HAP-1 (cell line): ENCODE measurements around the gene TSTD1.
A peak's percentile ranks its signal among the peaks of the same experiment; 100 is the strongest.
"Not testable (repeated sequence)": the region's sequence is repeated elsewhere in the genome, so short reads cannot be mapped to it uniquely, and the experiment has no call there.

Experiments
- DNase-seq, 2 experiments: peaks; one replicate each; pipeline ENCODE4 v3.0.0-alpha.2; 2016 to 2020; ENCODE audit warnings: low spot score in 2 of 2
- H3K27me3 ChIP-seq: fragments of 250-450 bp; sonication (Bioruptor Pico); 2 replicates; pipeline ENCODE4 v1.5.1; 2020; ENCODE audit warnings: low read depth, mild to moderate bottlenecking, moderate library complexity
- H3K36me3 ChIP-seq: fragments of 250-450 bp; sonication (Bioruptor Pico); replicated peaks from 2 replicates; pipeline ENCODE4 v1.5.1; 2020; ENCODE audit warnings: mild to moderate bottlenecking
- H3K4me1 ChIP-seq: fragments of 250-450 bp; sonication (Bioruptor Pico); 2 replicates; pipeline ENCODE4 v1.5.1; 2020; ENCODE audit warnings: mild to moderate bottlenecking
- H3K4me3 ChIP-seq: fragments of 250-450 bp; sonication (Bioruptor Pico); 2 replicates; pipeline ENCODE4 v1.5.1; 2020; ENCODE audit warnings: mild to moderate bottlenecking, moderate library complexity
- H3K9me3 ChIP-seq: fragments of 250-450 bp; sonication (Bioruptor Pico); 2 replicates; pipeline ENCODE4 v1.5.1; 2020; ENCODE audit warnings: mild to moderate bottlenecking, moderate library complexity
- in situ Hi-C: fragments of 300-500 bp; cut with MboI; formaldehyde crosslinking; loops from 3 replicates; pipeline ENCODE4 v1.14.3; 2020; ENCODE audit warnings: low sequenced_read_pairs, inconsistent platforms, mixed read lengths

TSTD1 gene

DNA sequence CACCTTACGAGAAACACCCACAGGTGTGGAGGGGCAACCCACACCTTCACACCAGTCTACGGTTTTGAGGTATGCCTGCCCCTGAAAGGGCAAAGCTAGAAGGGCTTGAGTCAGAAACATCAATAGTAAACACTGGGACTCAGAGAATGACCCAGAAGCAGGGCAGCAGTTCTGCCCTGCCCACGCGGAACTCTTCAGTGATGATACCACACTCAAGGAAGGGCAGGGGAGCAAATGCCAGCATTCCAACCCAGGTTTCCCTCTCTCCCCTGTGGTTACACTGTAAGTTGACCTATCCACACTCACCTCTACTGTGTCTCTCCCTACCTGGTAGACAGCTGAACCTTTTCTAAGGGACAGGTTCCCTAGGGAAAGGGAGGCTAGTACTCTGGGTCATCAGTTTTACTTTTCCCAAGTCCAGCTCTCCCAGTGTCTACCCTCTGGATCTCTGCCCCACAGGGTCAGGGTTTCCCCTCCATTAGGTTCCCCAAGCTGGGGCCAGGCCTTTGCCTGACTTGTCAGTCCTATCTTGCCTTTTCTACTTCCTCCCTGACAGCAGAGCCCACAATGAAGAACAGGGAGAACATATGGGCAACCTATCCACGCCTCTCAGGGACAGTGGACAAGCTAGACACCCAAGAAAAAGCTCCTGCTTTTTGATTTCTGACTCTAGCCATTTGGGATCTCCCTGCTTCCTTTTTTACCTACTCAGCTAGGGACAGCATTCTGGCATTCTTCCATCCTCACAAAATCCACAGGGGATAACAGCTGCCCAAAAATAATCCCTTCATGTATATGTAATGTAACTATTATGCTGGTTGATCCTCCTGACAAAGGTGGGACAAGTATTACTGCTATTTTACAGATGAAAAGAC is 20.8 kb downstream of the TSTD1 start:
- DNase-seq, result peak; percentile 64 to 65
- Histone ChIP-seq H3K4me1 (peaks cover 33% of the 10 kb centered on the region), H3K4me3 (no peak overlapping the region), H3K36me3 (0 out of 2 replicates have a peak, but pooled peaks cover 2% of the 10 kb centered on the region), H3K9me3 (no peaks in the 10 kb centered on the region), H3K27me3 (no peaks in the 10 kb centered on the region)
- in situ Hi-C loops, result no loop called here

DNA sequence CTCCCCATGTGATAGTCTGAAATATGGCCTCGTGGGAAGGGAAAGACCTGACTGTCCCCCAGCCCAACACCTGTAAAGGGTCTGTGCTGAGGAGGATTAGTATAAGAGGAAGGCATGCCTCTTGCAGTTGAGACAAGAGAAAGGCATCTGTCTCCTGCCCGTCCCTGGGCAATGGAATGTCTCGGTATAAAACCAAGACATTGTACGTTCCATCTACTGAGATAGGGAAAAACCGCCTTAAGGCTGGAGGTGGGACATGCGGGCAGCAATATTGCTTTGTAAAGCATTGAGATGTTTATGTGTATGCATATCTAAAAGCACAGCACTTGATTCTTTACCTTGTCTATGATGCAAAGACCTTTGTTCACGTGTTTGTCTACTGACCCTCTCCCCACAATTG is 21.6 kb downstream of the TSTD1 start:
- H3K9me3 ChIP-seq, in situ Hi-C loops, H3K27me3 ChIP-seq, H3K36me3 ChIP-seq, H3K4me3 ChIP-seq: not testable (repeated sequence)
- DNase-seq, result peak in 1 of 2 experiments; percentile 38
- H3K4me1 ChIP-seq, result peaks cover 33% of the 10 kb centered on the region

DNA sequence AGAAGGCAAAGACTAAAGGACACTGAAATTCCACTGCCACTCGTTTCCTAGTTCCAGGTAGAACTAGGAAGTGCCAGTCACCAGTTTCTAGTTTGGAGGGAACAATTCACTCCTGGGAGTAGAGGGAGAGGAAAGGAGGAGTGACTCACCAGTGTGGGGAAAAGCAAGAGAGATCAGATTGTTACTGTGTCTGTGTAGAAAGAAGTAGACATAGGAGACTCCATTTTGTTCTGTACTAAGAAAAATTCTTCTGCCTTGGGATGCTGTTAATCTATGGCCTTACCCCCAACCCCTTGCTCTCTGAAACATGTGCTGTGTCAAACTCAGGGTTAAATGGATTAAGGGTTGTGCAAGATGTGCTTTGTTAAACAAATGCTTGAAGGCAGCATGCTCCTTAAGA is 22.1 kb downstream of the TSTD1 start:
- peaks cover 33% of the 10 kb centered on the region for H3K4me1 ChIP-seq
- in situ Hi-C loops, H3K4me3 ChIP-seq, DNase-seq, H3K27me3 ChIP-seq, H3K9me3 ChIP-seq, H3K36me3 ChIP-seq: not testable (repeated sequence)

DNA sequence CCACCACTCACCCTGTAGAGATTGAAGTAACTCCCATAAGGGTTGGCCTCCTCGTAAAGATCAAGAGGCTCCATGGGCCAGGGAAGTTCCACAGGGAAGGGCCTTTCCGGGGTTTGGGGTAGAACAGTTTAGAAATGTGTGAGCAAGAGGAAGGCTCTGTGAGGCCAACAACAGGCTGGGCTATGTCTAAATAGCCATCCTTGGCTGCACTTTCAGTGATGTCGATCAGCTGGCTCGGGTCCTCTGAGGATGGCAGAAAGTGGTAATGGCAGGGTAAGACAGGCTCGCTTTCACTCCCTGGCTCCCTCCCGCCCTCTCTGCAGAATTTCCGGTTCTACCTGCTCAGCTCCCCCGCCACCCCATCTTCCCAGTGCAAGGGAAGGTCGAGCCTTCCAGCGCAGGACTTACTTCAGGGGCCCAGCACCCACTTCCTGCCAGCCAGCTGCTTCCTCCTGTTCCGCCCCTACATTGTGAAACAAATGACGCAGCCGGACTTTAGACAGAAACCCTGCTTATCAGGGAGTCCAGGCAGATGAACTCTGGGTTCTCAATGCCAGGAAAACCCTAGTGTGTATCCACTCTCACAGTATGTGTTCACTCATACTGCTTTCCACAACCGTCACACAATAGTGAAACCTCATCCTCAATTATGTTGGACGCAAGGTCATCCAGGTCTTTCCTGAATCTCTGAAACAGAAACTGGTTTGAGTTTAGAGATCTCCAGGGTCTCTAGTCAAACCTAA is 25.1 kb downstream of the TSTD1 start:
- 0 out of 2 replicates have a peak, but pooled peaks cover 2% of the 10 kb centered on the region for H3K36me3 ChIP-seq
- peaks cover 34% of the 10 kb centered on the region for H3K4me1 ChIP-seq
- no peaks in the 10 kb centered on the region for H3K27me3 ChIP-seq
- DNase-seq, result no peak
- H3K9me3 ChIP-seq, result no peaks in the 10 kb centered on the region
- no peak overlapping the region for H3K4me3 ChIP-seq
- in situ Hi-C loops, result no loop called here

DNA sequence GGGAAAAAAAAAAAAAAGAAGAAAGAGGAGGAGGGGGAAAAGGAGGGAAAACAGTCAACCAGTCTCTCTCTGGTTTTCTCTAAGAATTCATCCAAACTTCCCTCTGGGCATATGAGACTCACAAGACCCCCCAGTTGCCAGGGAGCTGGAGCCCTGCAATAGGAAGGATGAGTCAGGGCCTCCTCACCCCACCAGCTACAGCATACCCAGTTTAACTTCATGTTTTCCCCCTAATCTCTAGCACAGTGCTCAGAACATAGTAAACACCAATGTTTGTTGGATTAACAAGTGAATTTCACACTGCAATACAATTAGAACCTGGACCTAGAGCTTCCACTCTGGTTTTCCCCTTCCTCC is 25.7 kb downstream of the TSTD1 start:
- Histone ChIP-seq H3K9me3 (no peaks in the 10 kb centered on the region), H3K36me3 (0 out of 2 replicates have a peak, but pooled peaks cover 2% of the 10 kb centered on the region), H3K27me3 (no peaks in the 10 kb centered on the region), H3K4me1 (peaks cover 30% of the 10 kb centered on the region), H3K4me3 (no peak overlapping the region)
- in situ Hi-C loops, result no loop called here
- no peak for DNase-seq

DNA sequence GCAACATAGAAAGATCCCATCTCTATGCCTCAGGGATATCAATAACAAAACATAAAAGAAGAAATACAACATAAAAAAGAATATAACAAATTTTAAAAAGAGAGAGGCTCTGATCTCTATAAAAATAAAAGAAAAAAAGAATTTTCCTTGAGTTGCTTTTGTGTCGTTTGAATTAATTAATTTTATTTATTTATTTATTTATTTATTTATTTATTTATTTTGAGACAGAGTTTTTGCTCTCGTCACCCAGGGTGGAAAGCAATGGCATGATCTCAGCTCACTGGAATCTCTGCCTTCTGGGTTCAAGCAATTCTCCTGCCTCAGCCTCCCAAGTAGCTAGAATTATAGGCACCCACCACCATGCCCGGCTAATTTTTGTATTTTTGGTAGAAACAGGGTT is 26.3 kb downstream of the TSTD1 start:
- Histone ChIP-seq H3K9me3 (no peaks in the 10 kb centered on the region), H3K27me3 (no peaks in the 10 kb centered on the region), H3K4me3 (no peak overlapping the region), H3K36me3 (0 out of 2 replicates have a peak, but pooled peaks cover 2% of the 10 kb centered on the region), H3K4me1 (peaks cover 23% of the 10 kb centered on the region)
- no peak for DNase-seq
- in situ Hi-C loops, result no loop called here

DNA sequence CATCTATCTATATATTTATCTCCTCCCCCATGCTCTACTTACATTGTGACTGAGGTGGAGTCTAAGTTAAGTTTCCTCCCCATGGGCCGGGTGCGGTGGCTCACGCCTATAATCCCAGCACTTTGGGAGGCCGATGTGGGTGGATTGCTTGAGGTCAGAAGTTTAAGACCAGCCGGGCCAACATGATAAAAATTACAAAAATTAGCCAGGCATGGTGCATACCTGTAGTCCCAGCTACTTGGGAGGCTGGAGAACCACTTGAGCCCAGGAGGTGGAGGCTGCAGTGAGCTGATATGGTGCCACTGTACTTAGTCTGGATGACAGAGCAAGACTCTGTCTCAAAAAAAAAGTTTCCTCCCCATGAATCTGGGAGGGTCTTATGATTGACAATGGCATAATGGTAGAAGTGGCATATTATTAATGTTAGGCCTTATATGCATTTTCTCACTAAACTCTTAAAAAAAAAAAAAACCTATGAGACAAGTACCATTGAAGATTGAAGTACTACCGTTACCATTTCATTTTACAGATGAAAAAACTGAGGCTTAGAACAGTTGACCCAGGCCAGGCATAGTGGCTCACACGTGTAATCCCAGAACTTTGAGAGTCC is 29.1 kb downstream of the TSTD1 start:
- no peaks in the 10 kb centered on the region for H3K9me3 ChIP-seq
- peaks cover 14% of the 10 kb centered on the region for H3K4me1 ChIP-seq
- H3K4me3 ChIP-seq, result no peak overlapping the region
- no peak for DNase-seq
- no peaks in the 10 kb centered on the region for H3K27me3 ChIP-seq
- 0 out of 2 replicates have a peak, but pooled peaks cover 2% of the 10 kb centered on the region for H3K36me3 ChIP-seq
- in situ Hi-C loops, result no loop called here

DNA sequence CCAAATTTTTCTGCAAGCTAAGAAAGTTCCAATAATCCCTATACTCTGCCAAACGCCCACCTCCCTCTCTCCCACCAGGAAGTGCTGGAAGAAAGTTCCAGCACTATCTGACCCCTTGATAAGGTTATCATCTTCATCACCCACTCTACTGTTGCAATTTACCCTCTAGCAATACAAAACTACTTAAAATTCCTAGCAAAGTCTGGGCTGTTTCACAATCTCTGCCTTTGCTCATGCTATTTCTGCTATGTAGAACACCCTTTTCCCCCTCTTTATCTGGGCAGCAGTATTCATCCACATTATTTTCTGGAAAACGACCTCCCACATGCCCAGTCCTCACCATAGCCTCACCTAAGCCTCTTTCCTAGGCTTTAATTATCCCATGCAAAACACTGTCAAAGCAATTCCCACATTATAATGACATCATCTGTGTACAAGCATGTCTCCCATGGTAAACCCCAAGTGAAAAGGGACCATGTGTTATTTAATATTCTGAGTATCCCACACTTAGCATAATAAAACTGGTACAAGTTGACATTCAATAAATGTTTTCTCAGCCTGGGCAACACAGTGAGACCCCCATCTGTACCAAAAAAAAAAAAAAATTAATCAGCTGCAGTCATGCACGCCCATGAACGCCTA is 29.8 kb downstream of the TSTD1 start:
- in situ Hi-C loops, result no loop called here
- Histone ChIP-seq H3K4me3 (no peak overlapping the region), H3K4me1 (peaks cover 13% of the 10 kb centered on the region), H3K27me3 (no peaks in the 10 kb centered on the region), H3K9me3 (no peaks in the 10 kb centered on the region), H3K36me3 (0 out of 2 replicates have a peak, but pooled peaks cover 1% of the 10 kb centered on the region)
- DNase-seq, result no peak

DNA sequence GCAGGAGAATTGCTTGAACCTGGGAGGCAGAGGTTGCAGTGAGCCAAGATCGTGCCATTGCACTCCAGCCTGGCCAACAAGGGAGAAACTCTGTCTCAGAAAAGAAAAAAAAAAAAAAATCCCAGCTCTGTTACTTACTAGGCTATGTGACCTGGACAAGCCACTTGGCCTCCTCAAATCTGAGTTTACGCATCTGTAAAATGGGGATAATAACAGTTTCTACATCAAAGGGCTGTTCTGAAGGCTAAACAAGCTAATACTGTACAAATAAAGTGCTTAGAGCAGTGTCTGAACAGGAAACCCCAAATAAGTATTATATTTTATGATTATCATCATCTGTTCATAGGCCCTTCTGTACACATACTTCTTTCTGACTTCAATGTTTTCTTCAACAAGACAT is 31.4 kb downstream of the TSTD1 start:
- H3K36me3 ChIP-seq, result no peaks in the 10 kb centered on the region
- DNase-seq, result no peak
- in situ Hi-C loops, result no loop called here
- peaks cover 11% of the 10 kb centered on the region for H3K4me1 ChIP-seq
- H3K27me3 ChIP-seq, result no peaks in the 10 kb centered on the region
- no peaks in the 10 kb centered on the region for H3K9me3 ChIP-seq
- H3K4me3 ChIP-seq, result no peak overlapping the region

DNA sequence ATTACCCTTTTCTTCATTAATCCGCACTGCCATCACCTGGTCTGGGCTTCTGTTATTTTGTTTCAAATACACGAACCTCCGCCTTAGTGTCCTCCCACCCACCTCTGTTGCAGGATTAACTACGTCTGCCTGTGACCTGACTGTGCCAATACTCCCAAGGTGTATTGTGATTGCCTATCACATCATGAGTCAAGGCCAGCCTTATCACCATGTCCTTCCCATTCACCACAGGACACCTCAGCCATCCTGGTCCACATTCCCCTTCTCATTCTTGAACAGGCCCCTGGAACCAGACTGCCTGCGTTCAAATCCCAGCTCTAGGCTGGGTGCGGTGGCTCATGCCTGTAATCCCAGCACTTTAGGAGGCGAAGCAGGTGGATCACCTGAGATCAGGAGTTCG is 32.2 kb downstream of the TSTD1 start:
- H3K9me3 ChIP-seq, result no peaks in the 10 kb centered on the region
- no peak for DNase-seq
- in situ Hi-C loops, result no loop called here

DNA sequence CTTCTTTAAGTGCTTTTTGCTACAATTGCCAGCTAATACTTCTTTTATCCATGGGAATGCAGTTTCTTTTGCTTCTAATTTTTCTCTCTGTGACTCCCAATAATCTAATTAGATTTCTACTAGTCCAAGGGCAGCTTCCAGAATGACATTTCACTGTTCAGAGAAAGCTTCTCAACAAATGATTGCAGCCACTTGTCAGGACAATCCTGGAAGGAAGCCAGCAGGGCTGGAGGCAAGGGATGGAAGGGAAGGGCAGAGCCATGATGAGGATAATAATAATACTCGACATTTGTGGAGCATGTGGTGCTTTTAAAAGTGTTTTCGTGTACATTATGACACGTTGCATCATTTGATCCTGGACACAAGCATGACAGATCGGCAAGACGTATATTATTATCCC is 37.2 kb downstream of the TSTD1 start:
- Histone ChIP-seq H3K4me1 (no peaks in the 10 kb centered on the region), H3K36me3 (peaks cover 29% of the 10 kb centered on the region), H3K4me3 (no peak overlapping the region), H3K9me3 (no peaks in the 10 kb centered on the region), H3K27me3 (no peaks in the 10 kb centered on the region)
- peak in 1 of 2 experiments; percentile 31 for DNase-seq
- in situ Hi-C loops, result no loop called here

More for the DNA sequence above, 32.2 kb downstream of the TSTD1 start:
- H3K4me1 ChIP-seq, result peaks cover 11% of the 10 kb centered on the region
- H3K27me3 ChIP-seq, result no peaks in the 10 kb centered on the region
- no peak overlapping the region for H3K4me3 ChIP-seq
- no peaks in the 10 kb centered on the region for H3K36me3 ChIP-seq

DNA sequence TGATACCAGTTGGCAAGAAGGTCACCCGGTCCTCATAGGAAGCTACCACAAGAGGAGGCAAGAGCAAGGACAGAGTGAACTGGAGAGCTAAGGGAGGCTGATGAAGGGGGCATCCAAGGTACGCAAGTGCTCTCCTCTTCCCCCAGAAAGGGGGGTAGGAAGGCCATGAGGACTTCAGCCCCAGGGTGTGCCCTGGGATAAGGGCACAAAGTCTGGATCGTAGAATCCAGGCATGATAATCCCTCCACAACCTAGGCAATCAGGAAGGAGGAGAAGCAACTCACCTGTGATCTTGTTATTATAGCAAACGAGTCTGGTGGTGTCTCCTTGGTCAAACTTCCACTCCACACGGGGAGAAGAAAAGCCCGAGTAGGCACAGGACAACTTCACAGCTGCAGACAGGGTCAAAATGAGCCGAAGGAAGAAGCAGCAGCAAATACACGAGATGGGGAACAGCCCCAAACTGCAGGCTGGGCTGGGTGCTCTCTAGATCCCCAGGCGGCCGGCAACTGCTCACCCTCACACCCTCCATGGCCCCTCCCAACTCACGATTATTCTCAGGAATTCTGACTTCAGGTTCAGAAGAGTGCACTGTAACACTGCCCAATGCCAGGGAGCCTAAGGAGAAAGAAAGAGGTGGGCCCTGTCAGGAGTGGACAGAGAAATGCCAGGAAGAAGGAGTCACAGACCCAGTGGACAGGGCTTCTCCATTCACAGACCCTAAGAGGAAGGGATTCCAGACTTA is 37.9 kb downstream of the TSTD1 start:
- H3K36me3 ChIP-seq, result peaks cover 29% of the 10 kb centered on the region

DNA sequence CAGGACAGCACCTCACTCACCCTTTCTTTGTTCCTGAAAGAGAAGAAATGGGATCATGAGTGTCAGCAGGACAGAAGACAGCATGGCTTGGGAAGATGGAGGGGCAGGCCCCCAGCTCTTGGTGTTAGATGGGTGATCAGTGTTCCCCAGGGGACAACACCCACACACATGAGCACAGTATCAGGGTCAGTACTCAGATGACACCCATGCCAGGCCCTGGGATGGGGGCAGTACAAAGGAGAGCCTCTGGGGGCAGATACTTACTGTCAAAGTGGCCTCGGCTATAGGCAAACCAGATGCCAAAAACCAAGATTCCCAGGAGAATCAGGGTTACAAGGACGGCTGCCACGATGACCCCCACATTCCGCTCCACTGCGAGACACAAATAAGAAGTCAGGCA is 39.4 kb downstream of the TSTD1 start:
- Histone ChIP-seq H3K27me3 (no peaks in the 10 kb centered on the region), H3K9me3 (no peaks in the 10 kb centered on the region), H3K4me3 (no peak overlapping the region), H3K4me1 (no peaks in the 10 kb centered on the region), H3K36me3 (peaks cover 29% of the 10 kb centered on the region)
- in situ Hi-C loops, result loop anchor here (10.0 kb wide), 1 partner anchor 95 kb away; the partner anchor contains the start of gene KLHDC9
- no peak for DNase-seq

More for the DNA sequence above, 37.9 kb downstream of the TSTD1 start:
- Histone ChIP-seq H3K4me1 (no peaks in the 10 kb centered on the region), H3K4me3 (no peak overlapping the region), H3K9me3 (no peaks in the 10 kb centered on the region), H3K27me3 (no peaks in the 10 kb centered on the region)
- in situ Hi-C loops, result no loop called here
- DNase-seq, result no peak
